GM21528 (cell line): ENCODE data around the gene TNNI3K.

Experiments
- ATAC-seq: cut with Tn5 transposase; IDR thresholded peaks from one replicate; pipeline ENCODE4 v1.9.1; 2021; ENCODE audit warnings: mild to moderate bottlenecking, moderate library complexity; ENCODE audit not compliant: unreplicated experiment, low FRiP score

The TNNI3K gene

DNA sequence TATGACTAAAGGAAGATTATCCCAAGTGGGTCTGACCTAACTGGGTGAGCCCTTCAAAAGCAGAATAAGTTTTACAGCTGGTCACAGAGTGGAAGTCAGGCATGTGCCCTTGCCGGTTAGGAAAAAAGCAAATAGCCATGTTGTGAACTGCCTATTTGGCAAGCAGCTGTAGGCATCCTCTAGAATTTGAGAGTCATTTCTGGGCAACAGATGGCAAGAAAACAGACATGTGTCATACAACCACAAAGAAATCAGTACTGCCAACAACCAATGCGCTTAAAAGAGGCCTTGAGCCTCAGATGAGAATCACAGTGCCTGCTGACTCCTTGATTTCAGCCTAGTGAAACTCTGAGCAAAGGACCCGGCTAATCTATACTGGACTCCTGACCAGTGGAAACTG is 250.4 kb downstream of the TNNI3K start:
- ATAC-seq = no peak

GRCh38 chr1:74486036-74486435 is 250.8 kb downstream of the TNNI3K start:
- ATAC-seq = no peak

DNA sequence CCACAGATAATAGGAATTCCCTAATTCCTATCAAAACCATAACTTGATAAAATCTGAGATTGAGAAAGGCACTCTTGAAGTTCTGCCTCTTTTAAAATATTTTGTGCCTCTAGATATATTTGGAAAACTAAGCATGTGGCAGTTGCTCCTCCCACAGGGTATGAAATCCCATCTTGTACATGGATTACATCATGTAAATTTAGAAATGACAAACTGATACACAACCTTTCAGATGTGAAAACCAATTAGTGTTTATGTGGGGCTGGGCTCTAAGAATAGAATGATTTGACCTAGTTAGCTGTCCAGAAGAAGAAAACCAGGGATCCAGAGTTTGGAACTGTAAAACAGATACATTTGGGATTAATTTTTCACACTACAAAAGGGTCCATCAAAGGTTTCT is 261.5 kb downstream of the TNNI3K start:
- no peak for ATAC-seq

GRCh38 chr1:74498901-74499300 is 263.7 kb downstream of the TNNI3K start:
- no peak for ATAC-seq

GRCh38 chr1:74502432-74502831 is 267.2 kb downstream of the TNNI3K start:
- no peak for ATAC-seq

GRCh38 chr1:74502858-74503257 is 267.7 kb downstream of the TNNI3K start:
- ATAC-seq = no peak

DNA sequence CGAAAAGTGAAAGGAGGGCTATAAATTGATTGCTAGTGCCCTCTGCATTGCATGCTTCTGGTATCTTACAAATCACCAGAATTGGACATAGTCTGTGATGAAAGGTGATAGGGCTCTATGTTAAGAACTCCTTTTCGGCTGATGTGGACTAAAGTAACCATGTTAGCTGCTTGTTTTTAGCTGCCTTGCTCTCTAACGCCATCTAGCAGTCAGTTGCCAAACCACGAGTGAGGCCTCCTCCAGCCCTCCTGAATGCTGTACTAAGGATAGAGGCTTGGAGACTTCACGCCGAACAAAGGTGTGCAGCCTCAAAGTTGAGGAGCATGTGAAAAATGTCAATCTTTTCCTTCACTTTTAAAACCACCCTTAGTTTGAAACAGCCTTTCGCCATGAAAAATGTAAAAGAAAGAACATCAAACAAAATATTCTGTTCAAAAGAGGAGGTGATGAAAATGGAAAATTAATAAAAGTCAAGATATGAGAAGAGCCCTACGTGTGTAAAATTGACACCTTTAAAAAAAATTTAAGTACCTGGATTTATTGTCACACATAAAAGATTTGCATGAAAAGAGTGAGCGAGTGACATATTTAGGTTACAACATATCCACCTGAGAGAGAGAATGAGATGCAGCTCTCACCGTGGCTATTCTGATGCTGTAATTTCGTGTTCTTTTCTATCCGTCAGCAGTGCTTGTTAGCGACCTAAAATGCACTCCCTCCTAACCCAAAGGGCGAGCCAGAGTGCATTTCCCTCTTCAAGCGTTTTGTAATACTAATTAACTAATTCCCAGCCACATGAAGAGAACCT is 269.1 kb downstream of the TNNI3K start:
- ATAC-seq = peak; percentile 92

DNA sequence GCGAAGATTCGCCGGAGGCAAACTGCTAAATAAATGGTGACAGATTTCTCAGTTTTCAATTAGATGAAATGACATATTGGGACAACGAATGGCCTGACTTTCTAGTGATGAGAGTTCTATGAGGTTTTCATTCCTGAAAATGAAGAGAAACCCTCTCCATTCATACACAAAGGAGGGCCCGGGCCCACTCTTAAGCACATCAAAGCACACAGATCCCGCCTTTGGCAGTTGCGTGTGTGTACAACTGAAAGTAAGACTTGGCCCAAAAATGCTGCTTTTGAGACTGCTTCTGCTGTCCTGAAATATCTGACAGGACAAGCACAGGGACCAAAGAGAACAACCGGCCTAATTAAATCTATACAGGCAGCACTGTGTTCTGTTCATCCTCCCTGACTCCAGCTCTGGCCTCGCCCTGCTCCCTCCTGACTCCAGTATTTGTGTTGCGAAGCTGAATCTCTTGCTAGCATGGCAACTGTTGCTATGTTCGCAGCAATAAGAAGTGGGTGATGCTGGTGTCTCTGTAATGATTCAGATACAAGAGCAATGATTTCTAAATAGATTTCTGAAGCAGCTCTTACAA is 269.8 kb downstream of the TNNI3K start:
- ATAC-seq = no peak

DNA sequence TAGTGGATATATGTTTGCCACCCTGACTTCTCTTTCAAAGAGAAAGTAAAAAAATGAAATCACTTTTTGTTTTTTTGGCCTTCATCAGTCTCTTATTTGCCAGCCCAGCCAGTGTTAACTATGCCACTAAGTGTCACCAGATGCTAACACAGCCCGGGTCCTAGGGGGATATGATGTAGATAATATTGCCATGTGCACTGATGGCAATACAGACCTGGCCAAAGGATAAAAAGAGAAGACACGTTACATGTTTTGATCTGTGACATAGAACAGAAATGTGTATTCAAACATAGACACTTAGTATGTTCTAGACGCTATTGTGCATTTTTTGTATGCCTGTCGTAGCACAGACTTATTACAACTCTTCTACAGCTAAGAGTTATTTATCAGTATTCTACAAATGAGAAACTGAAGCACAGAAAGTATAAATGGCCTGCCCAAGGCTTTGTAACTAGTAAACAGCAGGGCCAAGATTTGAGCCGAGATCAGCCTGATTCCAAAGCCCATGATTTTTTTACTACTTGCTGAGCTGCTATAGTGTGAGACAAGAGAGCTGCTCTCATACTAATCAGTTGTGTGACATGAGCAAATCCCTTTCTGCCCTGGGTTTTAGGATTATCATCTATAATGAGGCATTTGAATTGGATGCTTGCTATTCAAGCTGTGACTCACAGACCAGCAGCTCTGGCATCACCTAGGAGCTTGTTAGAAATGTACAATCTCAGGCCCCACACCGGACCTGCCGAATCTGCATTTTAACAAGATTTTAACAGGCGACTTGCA is 270.9 kb downstream of the TNNI3K start:
- ATAC-seq = no peak

DNA sequence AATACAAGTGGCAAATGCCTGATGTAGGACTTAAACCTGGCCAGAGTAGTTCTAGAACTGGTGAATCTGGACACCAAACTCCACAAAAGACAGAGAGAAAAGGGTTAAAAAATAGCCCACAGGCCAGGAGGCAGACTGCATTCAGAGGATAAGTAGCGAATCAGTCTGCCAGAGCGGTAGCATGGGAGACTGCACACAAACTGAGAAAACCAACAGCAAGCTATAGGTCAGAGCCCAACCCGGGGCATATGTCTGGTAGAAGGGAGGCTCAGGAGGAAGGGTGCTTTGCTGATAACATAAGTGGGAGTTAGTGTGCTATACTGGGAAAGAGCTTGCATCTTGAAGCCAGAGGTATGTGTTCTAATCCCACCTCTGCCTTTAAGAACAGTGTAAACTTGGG is 273.3 kb downstream of the TNNI3K start:
- no peak for ATAC-seq

DNA sequence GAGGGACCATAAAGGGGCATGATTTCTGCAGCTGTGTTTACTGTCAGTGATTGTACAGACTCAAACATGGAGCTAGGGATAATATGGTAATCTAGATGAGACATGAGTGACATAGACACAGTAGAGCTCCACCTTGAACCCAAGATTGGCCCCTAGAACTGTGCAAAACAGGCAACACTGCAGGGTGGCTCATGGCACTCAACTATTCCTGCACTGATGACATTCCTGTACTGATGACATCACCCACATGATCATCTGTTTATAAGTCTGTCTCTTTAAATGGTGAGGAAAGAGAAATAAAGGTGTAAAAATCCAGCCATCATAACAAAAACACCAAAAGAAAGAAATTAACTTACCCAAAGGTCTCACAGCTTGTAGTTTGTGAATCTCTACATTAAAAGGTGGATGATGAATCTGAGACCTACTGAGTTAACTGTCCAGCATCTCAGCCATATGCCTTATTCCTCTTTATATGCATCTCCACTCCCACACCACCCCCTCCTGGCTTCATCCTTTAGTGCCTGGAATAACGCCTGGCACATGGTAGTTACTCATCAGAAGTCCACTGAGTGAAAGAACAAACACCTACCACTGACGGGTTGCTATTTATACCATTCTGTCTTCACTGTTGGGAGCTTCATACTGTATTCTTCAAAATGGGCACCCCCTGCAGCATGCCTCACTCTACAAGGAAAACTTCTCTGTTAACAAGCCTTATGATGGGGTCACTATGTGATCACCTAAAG is 277.2 kb downstream of the TNNI3K start, which contains the start of gene LRRC53:
LRRC53 (minus strand) TSS at position 442 of the 746 bp plus-strand sequence. CDS start 29,262 bp downstream, outside the sequence.
- ATAC-seq = no peak

- ATAC-seq = no peak
Observed at GRCh38 chr1:74513411-74514300, 278.5 kb downstream of the TNNI3K start.

DNA sequence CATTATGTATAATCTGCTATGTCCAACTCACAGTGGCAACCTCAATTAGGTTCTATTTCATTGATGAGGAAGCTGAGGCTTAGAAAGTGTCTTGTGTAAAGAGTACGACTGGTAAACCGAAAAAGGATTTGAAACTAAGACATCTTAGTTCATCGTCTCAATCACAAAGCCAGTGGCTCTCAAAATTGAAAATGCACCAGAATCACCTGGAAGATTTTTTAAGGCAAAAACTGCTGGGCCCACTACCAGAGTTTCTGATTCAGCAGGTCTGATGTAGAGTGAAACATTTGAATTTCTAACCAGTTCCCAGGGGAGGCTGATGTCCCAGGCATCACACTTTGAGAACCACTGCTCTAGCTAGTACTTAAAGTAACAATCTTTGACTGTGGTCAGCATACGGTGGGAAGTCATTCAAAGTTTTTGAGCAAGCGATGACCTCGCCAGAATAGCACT is 282.4 kb downstream of the TNNI3K start:
- ATAC-seq = peak; percentile 83

GRCh38 chr1:74522148-74522547 is 287.0 kb downstream of the TNNI3K start:
- no peak for ATAC-seq

DNA sequence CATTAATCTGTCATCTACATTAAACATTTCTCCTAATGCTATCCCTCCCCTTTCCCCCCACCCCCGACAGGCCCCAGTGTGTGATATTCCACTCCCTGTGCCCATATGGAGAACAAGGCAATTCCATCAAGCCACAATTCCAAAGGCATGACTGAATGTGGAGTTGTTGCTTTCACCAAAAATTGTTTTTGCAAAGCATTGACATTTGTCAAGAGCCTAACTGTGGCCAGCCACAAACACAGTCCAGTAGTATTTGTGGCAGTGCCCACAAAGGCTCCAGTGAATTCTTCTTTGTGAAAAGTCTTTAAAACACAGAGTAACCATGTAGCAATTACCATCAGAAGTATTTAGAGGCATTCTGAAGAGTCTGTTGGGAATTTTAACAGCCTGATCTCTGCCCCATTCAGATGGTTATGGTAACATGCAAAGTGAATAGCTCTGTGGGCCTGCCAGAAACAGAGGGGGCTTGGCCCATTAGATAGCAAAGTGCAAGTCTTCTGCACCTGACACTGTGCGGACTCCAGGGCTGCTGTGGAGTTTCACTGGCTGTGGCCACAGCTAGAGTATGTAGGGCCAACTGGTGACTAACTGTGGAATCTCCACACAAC is 288.8 kb downstream of the TNNI3K start:
- ATAC-seq = no peak

- no peak for ATAC-seq
Observed at GRCh38 chr1:74526708-74527107, 291.5 kb downstream of the TNNI3K start.

DNA sequence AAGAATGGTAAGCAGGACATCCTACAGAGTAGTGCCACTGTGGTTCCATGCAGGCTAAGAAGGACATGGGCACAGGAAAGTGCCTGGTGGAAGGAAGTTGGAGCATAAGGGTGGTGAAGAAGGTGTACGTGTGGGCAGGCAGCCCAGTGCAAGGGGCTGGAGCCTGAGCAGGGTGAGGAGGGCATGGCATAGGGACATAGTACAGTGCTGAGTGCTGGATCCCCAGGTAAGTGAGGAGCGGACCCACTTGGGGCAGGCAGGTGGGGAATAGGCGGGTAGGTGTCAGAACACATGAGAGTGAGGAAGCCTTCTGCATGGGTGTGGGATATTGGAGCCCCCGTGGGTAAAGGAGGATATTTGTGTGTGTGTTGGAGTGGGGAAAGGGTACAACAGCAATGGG is 292.9 kb downstream of the TNNI3K start:
- ATAC-seq = no peak

DNA sequence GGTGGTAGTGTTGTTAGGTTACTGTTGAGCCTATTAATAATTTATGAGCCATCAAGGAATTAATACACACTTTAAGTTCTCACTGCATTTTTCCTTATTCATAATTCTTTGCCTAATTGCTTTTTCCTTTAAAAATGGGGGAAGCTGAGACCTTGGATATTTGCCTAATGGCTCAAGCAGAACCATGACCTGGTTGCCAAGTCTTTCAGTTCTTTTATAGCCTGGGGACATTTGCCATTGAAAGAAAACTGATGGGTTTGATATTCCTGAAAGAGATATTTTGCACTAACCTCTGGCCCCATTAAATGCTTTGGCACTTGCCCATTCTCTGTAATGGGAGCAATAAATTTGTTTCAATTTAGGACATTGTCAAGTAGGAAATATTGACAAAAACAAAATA is 295.7 kb downstream of the TNNI3K start:
- ATAC-seq = no peak

- no peak for ATAC-seq
Observed at GRCh38 chr1:74531796-74532195, 296.6 kb downstream of the TNNI3K start.
